G401 (cell line): Measurements from ENCODE around the gene CCNJL. TPM values are rescaled to one million over a fixed set of nuclear protein-coding genes. Genes with fewer than 3 reads are reported as not detected.
A peak's percentile ranks its signal among the peaks of the same experiment; 100 is the strongest.
"Not testable (repeated sequence)": the region's sequence is repeated elsewhere in the genome, so short reads cannot be mapped to it uniquely, and the experiment has no call there.

ENCODE experiments used
- DNase-seq: peaks from one replicate; pipeline ENCODE4 v3.0.0-alpha.2; 2015; ENCODE audit warnings: low spot score
- in situ Hi-C: cut with HindIII; loops from 2 replicates; pipeline ENCODE4 v1.10.0; 2016; ENCODE audit warnings: low sequenced_read_pairs, mixed read lengths
- total RNA-seq: library from RNA; depleted of rRNA; stranded (reverse); fragments of >200 nt; shearing (Covaris generic); gene quantifications from 2 replicates; pipeline ENCODE4 v1.2.3, GENCODE V29; 2014

The CCNJL gene
- total RNA-seq, 1 experiment from 2014 or later: 5.4 TPM

- peak; percentile 95 for DNase-seq
- in situ Hi-C loops: no loop called here
These were observed 27.2 kb upstream of the CCNJL start for GRCh38 chr5:160339406-160340130.

GRCh38 chr5:160334716-160335115, 22.4 kb upstream of the CCNJL start:
- DNase-seq, in situ Hi-C loops: not testable (repeated sequence)

GRCh38 chr5:160333721-160334120, 21.4 kb upstream of the CCNJL start:
- in situ Hi-C loops: no loop called here
- DNase-seq: no peak

GRCh38 chr5:160330212-160330611, 17.8 kb upstream of the CCNJL start:
- in situ Hi-C loops: no loop called here
- DNase-seq: no peak

- in situ Hi-C loops: no loop called here
- no peak for DNase-seq
These were observed 15.5 kb upstream of the CCNJL start for GRCh38 chr5:160327818-160328217.

- no peak for DNase-seq
- in situ Hi-C loops: no loop called here
These were observed 14.6 kb upstream of the CCNJL start for GRCh38 chr5:160326981-160327380.

GRCh38 chr5:160325716-160326115, 13.4 kb upstream of the CCNJL start:
- no peak for DNase-seq
- in situ Hi-C loops: no loop called here

GRCh38 chr5:160324886-160325285, 12.5 kb upstream of the CCNJL start:
- DNase-seq: no peak
- in situ Hi-C loops: no loop called here

- no peak for DNase-seq
- in situ Hi-C loops: no loop called here
These were observed 6.0 kb upstream of the CCNJL start for GRCh38 chr5:160318409-160318808.

- in situ Hi-C loops: no loop called here
- DNase-seq: no peak
These were observed 5.1 kb upstream of the CCNJL start for GRCh38 chr5:160317434-160317833.

- in situ Hi-C loops: no loop called here
These were observed 3.6 kb upstream of the CCNJL start for GRCh38 chr5:160315968-160316367.

GRCh38 chr5:160312960-160313727, 780 bp upstream of the CCNJL start:
- in situ Hi-C loops: no loop called here
- peak; percentile 63 for DNase-seq

More at GRCh38 chr5:160315968-160316367, 3.6 kb upstream of the CCNJL start:
- DNase-seq: peak; percentile 69

GRCh38 chr5:160311491-160312133, 752 bp downstream of the CCNJL start:
- peak; percentile 65 for DNase-seq
- in situ Hi-C loops: no loop called here

- in situ Hi-C loops: no loop called here
- peak; percentile 78 for DNase-seq
These were observed 1.6 kb downstream of the CCNJL start for GRCh38 chr5:160310552-160311295.

- peak; percentile 94 for DNase-seq
- in situ Hi-C loops: no loop called here
These were observed 2.2 kb downstream of the CCNJL start for GRCh38 chr5:160310140-160310539.

- no peak for DNase-seq
- in situ Hi-C loops: no loop called here
These were observed 5.7 kb downstream of the CCNJL start for GRCh38 chr5:160306696-160307095.

- in situ Hi-C loops: no loop called here
- no peak for DNase-seq
These were observed 7.0 kb downstream of the CCNJL start for GRCh38 chr5:160305319-160305718.

- peak; percentile 60 for DNase-seq
- in situ Hi-C loops: no loop called here
These were observed 8.7 kb downstream of the CCNJL start for GRCh38 chr5:160303690-160304089.

- in situ Hi-C loops: no loop called here
- DNase-seq: peak; percentile 63
These were observed 14.2 kb downstream of the CCNJL start for GRCh38 chr5:160298189-160298588.
